HG03175 (cell line): Measurements from ENCODE around the gene SCGB3A2.

Experiments
- ATAC-seq: cut with Tn5 transposase; IDR thresholded peaks from one replicate; pipeline ENCODE4 v1.9.1; 2021; ENCODE audit warnings: mild to moderate bottlenecking, moderate library complexity; ENCODE audit not compliant: unreplicated experiment

The SCGB3A2 gene, protein sequence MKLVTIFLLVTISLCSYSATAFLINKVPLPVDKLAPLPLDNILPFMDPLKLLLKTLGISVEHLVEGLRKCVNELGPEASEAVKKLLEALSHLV

DNA sequence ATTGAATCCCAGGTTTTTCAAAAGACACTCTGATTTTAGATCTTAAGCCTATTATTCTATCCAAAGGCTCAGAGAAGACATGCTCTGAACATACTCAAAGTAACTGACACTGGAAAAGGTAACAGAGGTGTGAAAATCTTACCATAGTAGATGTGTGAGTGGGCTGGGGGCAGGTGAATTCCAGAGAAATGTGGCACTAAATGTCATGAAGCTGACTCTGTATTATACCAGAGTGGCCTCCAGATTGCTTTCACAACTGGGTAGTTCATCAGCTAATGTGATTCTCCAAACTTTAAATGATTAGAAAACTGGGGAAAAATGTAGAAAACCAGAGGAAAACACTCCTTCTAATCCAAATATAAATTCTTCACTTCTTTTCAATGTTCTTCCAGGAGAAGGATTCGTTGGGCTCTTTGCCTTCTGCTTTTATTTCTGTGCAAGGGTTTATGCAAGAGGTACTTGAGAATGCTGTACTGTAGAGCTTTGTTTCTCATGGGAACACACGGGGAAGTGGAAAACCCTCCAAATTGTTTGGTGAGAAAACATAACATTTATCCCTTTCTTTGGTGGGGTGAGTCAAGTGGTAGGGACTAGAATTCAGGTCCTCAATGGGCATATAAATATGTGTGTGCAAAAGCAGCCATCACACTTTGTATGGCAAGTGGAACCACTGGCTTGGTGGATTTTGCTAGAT is at the start of gene SCGB3A2:
TSS of gene SCGB3A2 (plus strand) at position 646 of the 694 bp plus-strand sequence. CDS start 93 bp downstream, outside the sequence.
- ATAC-seq = no peak

DNA sequence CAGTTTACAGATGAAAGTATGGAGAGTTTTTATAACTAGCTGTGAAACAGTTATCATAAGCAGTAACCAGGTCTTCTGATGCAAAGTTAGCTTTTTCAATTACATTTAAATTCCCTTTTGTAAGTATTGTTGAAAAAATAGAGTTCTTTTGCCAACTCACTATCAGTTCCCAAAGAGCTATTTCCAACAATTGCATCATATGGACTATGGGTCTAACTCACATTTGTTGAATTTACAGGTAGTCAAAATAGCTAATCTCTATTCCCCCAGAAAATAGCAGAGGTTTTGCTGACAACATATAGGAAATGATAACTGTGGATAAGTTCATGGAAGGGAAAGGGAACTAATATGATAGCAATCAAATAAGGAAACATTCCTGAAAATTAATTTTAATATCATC is 48.5 kb upstream of the SCGB3A2 start:
- no peak for ATAC-seq

DNA sequence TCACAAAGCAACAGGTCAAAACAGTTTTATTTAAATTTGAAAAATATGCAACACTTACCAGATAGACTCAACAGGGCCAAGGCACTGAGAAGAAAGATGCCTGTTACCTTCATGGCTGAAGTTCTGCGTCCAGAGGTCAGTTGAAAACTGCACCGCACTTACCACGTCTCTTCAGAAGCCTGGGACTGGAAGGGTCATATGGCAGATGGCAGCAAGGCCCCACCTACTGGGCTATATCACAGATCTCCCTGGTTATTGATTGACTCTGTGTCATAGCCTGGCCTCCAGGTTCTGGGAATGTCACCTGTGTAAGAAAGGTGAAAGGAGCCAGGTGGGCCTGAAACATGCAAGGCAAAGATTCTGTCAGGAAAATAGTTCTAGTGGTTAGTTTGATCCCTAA is 47.0 kb upstream of the SCGB3A2 start, which contains the start of gene SPINK1:
TSS of gene SPINK1 (minus strand) at position 207 of the 400 bp plus-strand sequence. CDS start at position 113, 94 bp downstream.
- no peak for ATAC-seq

DNA sequence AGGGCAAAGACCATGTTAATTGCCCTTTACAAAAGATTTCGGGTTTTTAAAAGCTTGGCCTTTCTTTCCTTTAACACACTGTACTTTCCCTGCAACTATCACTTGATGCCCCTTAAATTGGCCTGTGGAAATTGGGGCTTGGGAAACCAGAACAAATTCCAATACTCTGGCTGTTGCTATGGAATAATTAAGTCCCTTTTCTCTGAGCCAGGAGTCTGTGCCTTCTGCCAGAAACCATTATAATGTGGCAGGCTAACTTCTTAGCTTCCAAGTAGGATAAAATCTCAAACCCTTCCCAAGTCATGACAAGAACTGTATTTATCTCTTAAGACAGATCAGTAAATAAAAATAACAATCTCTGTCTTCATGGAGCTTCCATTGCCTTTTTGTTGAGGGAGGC is 46.0 kb upstream of the SCGB3A2 start:
- ATAC-seq = no peak

DNA sequence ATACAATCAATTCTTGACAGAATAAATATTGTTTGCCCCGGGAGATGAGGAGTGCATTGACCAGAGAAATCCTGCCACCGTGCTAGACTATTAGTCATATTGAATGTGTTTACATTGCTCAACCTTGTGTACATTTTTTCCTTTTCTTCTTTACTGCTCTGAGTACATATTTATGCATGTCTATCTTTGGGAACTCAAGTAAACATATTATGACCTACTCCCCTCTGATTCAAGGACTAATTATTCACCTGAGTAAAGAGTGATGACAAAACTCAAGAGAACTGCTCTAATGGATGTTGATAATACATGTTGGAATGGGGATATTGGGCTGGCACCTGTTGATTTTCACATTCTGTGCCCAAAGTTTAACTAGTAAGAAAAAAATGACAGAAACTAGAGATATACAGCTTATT is 43.1 kb upstream of the SCGB3A2 start:
- ATAC-seq = no peak

DNA sequence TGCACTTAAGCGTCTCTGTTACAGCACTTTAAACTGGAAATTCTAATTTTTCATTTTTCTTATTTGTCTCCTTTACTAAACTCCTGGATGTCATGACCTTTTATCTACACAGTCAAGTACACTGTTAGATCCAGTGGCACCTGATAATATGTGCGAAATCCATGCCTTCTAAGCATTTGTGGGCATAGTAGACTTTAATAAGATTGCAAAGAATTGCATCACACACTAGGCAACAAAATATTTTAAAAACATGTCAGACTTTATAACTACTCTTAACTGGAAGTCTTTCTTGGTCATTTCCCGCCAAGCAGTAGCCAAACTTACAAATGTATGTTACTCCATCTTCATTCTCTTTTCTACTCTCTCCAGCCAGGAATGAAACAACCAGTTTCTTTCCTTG is 42.1 kb upstream of the SCGB3A2 start:
- no peak for ATAC-seq

DNA sequence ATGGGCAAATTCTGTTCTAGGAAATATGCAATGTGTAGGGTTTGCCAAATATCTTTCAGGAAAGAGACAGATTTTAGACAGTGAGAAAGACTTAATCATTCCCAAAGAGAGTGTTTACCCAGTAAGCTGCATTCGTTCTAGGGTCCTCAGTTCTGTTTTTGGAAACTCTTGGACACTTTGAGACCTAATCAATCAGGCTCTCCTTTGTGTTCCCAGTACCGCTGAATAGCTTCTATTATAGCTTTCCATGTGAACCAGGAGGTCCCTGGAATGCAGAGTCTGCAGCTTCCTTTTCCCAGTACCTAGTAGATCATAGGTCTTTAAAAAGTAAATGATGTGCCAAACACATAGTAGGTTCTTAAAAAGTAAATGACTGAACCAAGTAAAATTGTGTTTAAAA is 35.6 kb upstream of the SCGB3A2 start:
- ATAC-seq = no peak

DNA sequence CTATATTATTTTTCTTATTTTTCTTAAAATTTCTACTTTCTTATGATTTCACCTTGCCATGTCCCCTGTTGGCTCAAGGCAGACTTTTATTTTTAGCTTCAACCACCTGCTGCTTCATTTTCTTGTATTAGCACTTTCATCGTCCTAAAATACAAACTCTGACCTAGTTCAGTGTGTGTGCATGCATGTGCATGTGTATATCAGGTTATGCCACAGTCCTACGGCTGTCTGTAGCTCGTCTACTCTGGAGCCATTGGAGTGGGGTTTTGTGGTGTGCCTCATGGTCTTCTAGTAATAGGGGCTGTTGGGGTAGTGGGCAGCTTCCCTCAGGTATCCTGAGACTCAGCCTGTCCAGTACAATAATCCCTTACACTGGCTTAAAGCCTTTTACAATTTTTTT is 33.7 kb upstream of the SCGB3A2 start:
- ATAC-seq = no peak

DNA sequence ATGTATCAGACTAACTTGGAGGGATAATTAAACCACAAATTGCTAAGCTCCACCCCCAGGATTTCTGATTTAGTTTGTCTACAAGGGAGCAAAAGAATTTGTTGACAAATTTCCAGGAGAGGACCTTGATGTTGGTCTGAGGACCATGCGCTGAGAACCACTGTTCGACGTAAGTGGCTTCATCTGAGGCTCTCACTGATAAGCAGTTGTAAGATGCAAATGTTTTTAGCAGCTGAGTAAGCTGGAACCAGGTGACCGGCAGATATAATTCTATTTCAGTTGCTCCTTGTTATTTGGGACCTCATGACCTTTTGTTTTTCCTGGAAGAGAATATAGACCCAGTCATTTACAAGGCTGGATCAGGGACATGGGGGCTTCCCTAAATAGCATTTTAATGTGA is 32.9 kb upstream of the SCGB3A2 start:
- no peak for ATAC-seq

DNA sequence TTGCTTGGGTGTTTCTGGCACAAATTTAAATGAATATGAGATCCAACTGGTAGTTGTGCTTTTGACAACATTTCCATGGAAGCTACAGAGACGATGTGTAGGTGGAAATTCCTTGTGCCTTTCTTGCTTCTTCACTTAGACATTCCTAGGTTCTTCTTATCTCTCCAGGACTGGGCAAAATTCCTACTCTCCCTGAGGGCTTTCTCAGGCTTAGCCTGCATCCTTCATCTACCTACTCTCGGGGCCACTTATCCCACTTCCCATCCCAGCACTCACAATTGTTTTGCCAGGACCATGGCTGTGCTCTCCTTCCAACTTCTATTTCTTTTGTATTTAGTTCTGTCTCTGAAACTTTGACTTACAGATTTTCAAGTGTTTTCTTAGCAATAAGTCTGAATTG is 29.3 kb upstream of the SCGB3A2 start:
- no peak for ATAC-seq

DNA sequence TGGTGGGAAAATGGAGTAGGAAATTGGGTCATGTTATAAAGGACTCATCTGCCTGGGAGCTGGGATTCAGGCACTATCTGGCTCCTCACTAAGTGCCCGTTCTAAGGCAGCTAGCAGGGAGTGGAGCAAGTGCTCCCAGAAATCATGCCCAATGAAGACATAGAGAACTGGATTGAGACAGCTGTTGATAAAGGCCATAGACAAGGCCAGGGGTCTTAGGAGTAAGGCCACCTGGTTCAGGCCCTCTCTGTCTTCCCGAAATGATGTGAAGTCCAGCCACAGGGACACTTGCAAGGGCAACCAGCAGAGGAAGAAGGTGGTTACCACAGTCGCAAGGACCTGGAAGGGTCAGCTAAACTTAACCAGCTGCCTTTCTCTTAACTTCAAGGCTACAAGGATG is 26.9 kb upstream of the SCGB3A2 start:
- ATAC-seq = no peak

DNA sequence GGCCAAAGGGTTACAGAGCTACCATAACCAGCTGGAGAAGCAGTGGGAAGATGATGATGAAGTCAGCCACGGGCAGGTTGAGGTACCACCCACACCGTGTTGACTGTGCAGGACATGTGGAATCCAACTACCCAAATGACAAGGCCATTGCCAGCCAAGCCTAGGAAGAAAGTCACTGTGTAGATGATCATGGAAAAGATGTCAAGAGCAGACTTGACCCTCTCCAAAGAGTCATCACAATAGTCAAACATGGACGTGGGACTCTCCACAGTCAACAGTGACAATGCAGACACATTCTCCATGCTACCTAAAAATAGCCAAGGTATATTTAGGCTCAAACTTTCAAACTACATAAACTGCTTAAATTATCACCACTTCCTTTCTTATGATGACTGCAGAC is 26.1 kb upstream of the SCGB3A2 start:
- no peak for ATAC-seq

DNA sequence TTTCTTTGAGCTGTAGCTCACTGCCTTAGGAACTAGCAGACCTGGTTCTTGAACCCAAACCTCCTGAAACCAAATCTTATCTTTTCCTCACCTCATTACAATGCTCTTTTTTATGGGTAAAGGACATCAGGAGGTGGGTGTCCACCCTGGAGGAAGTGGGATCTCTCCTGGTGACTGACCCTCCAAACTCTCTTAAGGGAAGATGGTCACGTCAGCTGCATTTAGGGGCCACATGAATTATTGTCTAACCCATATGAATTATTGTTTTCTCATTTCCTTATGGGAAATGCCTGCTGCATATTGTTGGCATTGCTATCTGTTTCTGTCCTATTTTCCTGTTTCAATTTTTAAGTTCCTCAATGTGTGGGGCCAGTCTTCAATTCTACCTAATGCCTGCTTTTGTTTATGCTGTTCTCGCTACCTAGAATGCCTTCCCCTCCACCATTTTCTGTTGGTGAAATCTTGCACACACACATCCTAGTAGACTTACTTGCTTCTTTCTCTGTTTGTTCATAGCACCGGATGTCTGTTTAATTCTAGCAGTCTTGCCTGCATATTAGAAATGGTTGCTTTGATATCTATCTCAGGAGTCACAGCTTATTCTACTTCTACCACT is 25.0 kb upstream of the SCGB3A2 start:
- no peak for ATAC-seq

DNA sequence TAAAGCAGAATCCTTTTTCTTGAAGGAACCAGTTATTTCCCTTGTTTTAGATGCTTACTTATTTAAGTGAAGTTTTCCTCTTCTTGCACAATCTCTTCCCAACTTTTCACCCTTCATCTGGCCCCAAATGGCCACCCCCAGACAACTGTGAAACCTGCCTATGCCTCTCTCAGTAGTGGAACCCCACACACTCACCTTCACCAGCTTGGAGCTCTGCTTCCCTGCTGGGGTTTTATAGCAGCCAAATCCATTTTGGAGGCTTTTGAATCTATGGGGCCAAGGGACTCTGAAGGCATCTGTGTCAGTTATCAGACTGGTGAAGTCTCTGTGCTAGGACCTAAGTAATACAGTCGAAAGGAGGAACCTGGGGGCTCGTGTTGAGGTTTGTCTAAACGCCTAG is 24.2 kb upstream of the SCGB3A2 start:
- no peak for ATAC-seq

DNA sequence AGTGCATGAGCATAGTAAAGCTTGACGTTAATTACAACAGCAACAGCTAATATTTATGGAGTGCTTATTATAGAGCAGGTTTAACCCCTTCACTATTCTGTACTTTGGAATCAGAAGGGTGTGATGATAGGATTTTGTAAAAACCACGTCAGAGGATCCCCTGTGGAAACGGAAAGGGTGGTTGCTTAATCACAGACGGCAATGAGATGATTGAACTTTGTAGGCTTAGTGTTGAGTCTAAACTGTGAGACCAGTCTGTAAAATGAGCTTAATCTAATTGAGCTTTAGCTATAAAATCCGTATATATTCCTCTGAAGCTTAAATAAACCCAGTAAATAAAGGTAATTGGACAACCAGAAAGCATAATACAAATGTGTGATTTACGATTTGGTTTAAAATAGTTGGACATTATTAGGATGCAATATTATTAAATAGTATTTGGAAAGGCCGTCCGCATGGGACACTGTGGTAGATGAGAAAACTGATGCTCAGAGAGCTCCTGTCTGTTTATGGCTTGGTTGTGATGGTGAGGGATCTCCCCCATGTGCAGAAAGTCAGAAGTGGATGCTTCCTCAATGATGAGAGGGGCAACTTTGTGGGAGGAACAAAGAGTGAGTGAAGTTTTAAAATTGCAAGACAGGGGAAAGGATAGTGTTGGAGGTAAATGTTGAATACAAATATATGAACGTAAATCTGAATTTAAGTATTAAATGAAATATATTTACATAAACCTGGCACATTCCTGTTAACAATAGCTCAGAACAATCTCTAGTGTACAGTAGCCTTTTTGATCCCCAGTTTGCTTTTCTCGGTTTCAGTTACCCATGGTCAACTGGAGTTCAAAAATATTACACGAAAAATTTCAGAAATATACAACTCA is 23.4 kb upstream of the SCGB3A2 start:
- ATAC-seq = no peak

DNA sequence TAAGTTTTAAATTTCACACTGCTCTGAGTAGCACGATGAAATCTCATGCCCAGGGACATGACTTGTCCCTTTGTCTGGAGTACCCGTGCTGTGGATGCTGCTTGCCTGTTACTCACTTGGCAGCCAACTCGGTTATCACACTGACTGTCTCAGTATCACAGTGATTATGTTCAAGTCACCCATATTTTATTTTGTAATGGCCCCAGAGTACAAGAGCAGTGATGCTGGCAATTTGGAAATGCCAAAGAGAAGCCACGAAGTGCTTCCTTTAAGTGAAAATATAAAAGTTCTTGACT is 22.8 kb upstream of the SCGB3A2 start:
- no peak for ATAC-seq

DNA sequence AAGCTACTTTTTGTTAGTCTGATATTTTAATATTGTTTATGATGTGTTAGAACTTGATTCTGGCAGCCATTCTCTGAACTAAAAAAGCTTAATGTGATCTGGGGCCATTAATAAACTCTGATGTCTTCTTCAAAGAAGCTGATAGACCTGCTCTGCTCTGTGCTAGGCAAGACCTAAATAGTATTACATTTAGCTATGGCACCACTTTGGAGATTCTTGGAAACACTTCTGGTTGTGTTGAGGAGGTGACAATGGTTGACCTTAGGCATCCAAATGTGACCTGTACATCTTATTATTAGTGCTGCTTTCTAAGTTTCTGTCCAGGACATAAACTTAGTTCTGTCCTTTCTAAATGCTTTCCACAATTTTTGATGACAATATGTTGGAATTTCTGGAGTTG is 21.7 kb upstream of the SCGB3A2 start:
- ATAC-seq = no peak

DNA sequence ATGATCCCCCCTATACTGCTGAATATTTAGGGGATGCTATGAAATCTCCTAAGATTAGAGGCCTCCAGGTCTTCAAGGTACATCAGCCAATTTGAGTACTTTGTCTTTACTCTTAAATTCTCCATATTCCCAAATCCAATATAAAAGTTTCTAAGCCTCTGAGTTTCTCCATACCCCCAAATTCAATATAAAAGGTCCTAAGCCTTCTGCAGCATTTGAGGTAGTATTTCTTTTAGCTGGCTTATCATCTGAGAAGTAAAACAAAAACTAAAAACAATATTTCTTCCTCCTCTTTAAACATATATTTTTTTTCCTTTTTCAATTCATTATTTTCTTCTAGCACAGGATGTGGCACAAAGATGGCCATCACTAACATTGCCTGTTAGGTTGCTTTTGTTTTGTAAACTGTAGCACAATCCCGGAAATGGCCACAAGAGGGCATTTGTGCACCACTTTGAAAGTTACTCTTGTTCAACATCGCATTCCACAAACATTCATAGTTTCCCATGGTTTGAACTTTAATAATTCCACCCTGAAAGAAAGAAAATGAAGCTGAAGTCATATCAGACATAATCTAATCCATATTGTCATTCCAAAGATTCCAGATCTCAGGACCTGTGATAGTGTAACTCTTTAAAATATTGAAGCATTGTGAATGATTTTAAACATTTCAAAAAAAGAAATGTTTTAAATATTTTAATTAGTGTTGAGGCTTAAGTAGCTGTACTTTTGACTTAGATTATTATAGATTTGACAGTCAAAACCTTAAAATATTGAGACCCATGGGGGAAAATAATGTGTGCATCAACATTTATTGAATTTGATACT is 21.0 kb upstream of the SCGB3A2 start:
- peak; percentile 91 for ATAC-seq

DNA sequence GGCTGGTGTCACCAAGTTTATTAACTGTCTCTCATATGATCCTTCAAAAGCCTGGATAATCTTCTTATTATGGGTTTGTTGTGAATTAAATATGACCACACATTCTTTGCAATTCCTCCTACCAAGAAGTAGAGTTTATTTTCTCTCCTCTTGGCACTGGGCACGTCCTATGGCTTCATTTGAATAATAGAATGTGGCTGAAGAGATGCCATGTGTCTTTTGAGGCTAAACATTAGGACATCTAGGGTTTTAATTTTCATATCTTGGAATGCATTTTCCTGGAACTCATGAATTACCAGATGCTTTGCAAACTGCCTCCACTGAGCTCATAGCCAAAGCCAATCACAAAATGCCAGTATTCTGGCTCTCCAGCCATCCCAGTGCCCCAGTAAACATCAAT is 19.9 kb upstream of the SCGB3A2 start:
- no peak for ATAC-seq

DNA sequence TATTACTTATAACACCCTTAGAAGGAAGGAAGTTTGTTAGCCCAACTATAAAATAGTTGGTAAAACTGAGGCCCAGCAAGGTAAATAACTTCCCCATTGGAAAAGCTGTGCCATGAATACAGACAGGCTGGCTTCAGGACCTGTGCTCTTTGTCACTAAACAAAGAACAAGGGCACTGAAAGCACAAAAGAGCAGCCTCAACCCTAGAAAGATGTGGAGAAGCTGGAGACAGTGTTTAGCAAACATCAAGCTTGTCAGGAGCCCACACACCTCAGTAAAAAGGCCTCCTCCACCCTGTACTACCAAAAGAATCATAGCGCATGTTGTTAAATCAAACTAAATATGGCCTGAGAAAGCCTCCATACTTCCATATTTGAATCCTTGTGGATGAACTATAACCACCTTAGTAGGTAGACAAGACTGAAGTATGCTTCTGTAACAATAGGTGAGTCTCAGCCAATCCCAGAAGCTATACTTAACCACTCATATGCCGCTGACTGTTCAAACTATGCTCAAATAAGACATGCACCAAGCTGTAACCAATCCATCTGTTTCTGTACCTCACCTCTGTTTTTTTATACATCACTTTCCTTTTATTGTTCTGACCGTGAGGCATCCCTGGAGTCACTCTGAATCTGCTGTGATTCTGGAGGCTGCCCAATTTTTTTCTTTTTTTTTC is 18.4 kb upstream of the SCGB3A2 start:
- no peak for ATAC-seq
